Mucosa of rectum (tissue), 2 donors: ENCODE measurements around the gene MFAP2.

ENCODE experiments used
- H3K27ac ChIP-seq, 2 donors: one replicate each; pipeline ENCODE4 v1.7.0; 2013; ENCODE audit warnings: inconsistent platforms in 2 of 2, low read depth in 2 of 2, low read length in 2 of 2
- H3K27me3 ChIP-seq, 2 donors: one replicate each; pipeline ENCODE4 v1.7.0; 2013; ENCODE audit warnings: low read length in 2 of 2; ENCODE audit not compliant: control insufficient read depth in 2 of 2, insufficient read depth in 2 of 2
- H3K36me3 ChIP-seq, 2 donors: one replicate each; pipeline ENCODE4 v1.7.0; 2013; ENCODE audit warnings: low read length in 2 of 2; ENCODE audit not compliant: control insufficient read depth in 2 of 2, insufficient read depth in 2 of 2
- H3K4me1 ChIP-seq, 2 donors: one replicate each; pipeline ENCODE4 v1.7.0; 2013; ENCODE audit warnings: low read length in 2 of 2, mild to moderate bottlenecking in 1 of 2; ENCODE audit not compliant: control insufficient read depth in 2 of 2, insufficient read depth in 2 of 2
- H3K4me3 ChIP-seq, 2 donors: one replicate each; pipeline ENCODE4 v1.7.0; 2013; ENCODE audit warnings: low read length in 2 of 2
- H3K9ac ChIP-seq, 2 donors: one replicate each; pipeline ENCODE4 v1.7.0; 2013; ENCODE audit warnings: low read length in 2 of 2, low read depth in 1 of 2, mild to moderate bottlenecking in 1 of 2
- H3K9me3 ChIP-seq, 2 donors: one replicate each; pipeline ENCODE4 v1.7.0; 2013; ENCODE audit warnings: low read length in 2 of 2; ENCODE audit not compliant: control insufficient read depth in 2 of 2
- donor health status: healthy.
- donor health status: Normal muscosa, but diverticular disease.

MFAP2 gene, protein sequence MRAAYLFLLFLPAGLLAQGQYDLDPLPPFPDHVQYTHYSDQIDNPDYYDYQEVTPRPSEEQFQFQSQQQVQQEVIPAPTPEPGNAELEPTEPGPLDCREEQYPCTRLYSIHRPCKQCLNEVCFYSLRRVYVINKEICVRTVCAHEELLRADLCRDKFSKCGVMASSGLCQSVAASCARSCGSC

DNA sequence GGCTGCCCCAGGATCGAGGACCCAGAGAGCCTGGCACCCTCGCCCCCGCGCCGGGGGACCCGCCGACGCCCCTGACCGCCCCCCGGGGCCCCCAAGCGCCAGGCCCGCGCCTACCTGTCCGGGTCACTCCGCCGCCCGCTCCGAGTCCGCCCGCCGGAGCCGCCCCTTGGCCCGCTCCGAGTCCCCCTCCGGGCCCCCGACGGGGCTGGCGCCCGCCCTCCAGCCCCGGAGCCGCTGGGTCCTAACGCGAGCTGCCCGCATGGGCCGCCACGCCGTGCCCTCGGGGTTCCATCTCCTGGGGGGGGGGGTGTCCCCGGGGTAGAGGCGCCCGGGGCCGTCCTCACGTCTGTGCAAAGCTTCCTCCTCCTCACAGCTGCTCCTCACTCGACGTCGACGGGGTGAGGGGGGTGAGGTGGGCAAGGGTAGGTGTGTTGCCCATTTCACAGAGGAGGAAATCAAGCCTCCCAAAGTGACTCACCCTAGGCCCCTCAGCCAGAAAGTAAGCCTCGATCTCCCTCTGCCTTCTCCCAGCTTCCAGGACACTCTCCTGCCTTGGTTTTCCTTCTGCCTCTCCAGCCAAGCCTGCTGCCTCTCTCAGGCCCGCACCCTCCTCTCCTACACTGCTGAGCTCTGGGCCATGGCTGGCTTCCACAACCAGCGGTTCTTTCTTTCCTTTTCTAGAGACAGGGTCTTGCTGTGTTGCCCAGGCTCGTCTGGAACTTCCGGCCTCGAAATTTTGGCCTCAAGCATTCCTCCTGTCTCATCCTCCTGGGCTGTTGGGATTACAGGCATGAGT is at the start of gene MFAP2:
Gene MFAP2 (minus strand): TSS at position 148 of the 796 bp plus-strand sequence. CDS start 2,347 bp downstream, outside the sequence.
- Histone ChIP-seq H3K27me3 (peaks cover 8 to 12% of the 10 kb centered on the region in 2 donors), H3K9ac (no peak within 1 kb of the TSS), H3K4me3 (peak within 1 kb of the TSS in 1 of 2 donors; percentile 28), H3K4me1 (peaks cover 0 to 9% of the 10 kb centered on the region in 2 donors), H3K9me3 (no peaks in the 10 kb centered on the region), H3K27ac (peak within 1 kb of the TSS in 1 of 2 donors; percentile 38), H3K36me3 (no peaks in the 10 kb centered on the region)

DNA sequence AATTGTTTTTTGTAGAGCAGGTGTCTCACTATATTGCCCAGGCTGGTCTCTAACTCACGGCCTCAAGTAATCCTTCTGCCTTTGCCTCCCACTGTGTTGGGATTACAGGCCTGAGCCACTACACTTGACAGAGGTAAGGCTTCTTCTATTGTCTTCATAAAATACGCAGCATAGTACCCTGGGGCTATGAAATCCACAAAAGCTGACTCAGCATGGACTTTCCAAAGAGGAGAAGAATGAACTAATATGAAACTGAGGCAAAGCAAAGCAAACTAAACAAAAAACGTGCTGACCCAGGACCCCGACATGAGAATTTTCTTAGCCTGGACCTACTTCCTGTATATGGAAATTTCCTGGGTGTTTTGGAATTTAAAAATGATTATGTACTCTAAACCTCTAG is 49.8 kb upstream of the MFAP2 start:
- Histone ChIP-seq H3K27me3 (no peaks in the 10 kb centered on the region), H3K4me1 (no peaks in the 10 kb centered on the region), H3K4me3 (no peak overlapping the region), H3K27ac (no peak overlapping the region), H3K36me3 (peaks cover 55 to 64% of the 10 kb centered on the region in 2 donors), H3K9ac (no peak overlapping the region), H3K9me3 (no peaks in the 10 kb centered on the region)

DNA sequence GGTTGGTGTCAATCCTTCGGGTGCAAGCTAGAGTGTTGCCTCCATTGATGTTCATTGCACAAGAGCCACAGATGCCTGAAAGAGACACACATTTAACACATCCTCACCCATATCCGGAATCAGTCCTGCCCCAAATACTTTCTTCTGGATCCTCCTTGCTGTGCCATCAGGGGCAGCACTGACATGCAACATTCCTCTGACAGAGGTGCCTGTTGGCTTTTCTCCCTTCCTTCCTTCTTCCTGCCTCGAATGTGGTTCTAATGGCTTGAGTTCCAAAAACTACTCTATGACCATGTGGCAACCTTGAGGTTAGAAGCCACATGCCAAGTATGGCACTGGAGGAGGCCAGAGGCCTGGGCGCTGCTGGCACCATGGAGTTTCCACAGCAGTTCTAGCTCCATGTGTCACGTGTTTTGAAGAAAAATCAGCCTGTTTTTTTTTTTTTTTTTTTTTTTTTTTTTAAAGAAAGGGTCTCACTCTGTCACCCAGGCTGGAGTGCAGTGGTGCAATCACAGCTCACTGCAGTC is 48.3 kb upstream of the MFAP2 start:
- H3K9ac ChIP-seq, result no peak overlapping the region
- H3K9me3 ChIP-seq, result no peaks in the 10 kb centered on the region
- H3K27ac ChIP-seq, result no peak overlapping the region
- H3K4me1 ChIP-seq, result no peaks in the 10 kb centered on the region
- H3K27me3 ChIP-seq, result no peaks in the 10 kb centered on the region
- H3K36me3 ChIP-seq, result peaks cover 69 to 75% of the 10 kb centered on the region in 2 donors
- no peak overlapping the region for H3K4me3 ChIP-seq

DNA sequence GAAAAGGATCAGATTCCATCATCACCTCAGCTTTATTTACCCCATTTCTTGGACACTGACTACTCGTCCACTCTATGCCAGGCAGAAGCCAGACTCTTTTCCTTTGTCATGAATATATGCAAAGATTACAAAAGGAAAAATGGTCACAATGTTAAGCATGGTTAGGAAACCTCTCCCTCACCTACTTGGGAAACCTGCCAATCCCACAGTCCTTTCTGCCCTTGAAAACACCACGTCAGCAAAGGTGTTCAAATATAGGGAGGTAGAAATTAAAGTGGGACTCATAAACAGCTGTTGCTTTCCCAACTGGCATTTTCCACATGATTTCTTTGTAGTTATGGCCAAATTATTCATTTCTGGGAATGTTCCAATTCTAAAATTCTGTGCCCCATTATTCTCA is 47.5 kb upstream of the MFAP2 start:
- Histone ChIP-seq H3K27me3 (no peaks in the 10 kb centered on the region), H3K4me3 (no peak overlapping the region), H3K27ac (no peak overlapping the region), H3K9ac (no peak overlapping the region), H3K4me1 (no peaks in the 10 kb centered on the region), H3K36me3 (peaks cover 71 to 75% of the 10 kb centered on the region in 2 donors), H3K9me3 (no peaks in the 10 kb centered on the region)

DNA sequence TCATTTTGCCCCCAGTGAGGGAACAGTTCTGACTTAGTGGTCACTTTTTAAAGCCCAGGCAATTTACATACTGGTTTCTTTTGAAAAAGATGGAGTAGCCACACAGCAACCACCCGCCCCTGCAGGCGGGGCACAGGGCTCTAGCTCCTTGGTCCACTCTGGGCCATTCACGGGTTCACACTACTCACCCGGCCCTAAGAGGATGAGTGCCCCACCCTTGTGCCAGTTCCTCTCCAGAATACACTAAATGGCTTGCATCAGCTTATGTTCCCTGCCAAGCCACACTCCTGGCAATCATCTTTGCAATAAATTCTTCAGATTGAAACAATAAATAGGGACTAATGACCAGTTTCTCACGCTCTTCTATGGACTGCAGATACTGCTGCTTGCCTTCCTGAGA is 47.0 kb upstream of the MFAP2 start:
- no peaks in the 10 kb centered on the region for H3K9me3 ChIP-seq
- H3K4me3 ChIP-seq, result no peak overlapping the region
- no peaks in the 10 kb centered on the region for H3K4me1 ChIP-seq
- no peak overlapping the region for H3K27ac ChIP-seq
- no peaks in the 10 kb centered on the region for H3K27me3 ChIP-seq
- H3K36me3 ChIP-seq, result peaks cover 71 to 75% of the 10 kb centered on the region in 2 donors
- H3K9ac ChIP-seq, result no peak overlapping the region

DNA sequence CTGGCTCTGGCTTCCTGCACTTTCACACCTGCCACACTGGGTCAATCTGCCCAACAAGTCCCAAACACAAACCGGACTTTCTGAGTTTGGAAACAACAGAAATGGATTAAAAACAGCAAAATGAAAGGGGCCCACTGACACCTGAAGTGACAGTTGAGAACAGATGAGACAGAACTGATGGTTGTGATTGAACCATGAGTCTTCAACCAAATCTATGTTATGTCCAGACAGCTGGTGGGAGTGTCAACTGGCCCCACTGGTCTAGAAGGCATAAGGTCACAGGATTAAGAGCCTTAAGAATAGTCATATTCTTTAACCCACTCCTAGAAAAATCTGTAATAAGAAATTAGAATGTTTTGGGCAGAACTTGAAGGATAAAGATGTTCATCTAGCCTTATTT is 44.3 kb upstream of the MFAP2 start:
- Histone ChIP-seq H3K4me3 (no peak overlapping the region), H3K36me3 (peaks cover 83 to 91% of the 10 kb centered on the region in 2 donors), H3K9ac (no peak overlapping the region), H3K27me3 (no peaks in the 10 kb centered on the region), H3K4me1 (no peaks in the 10 kb centered on the region), H3K9me3 (no peaks in the 10 kb centered on the region), H3K27ac (no peak overlapping the region)

DNA sequence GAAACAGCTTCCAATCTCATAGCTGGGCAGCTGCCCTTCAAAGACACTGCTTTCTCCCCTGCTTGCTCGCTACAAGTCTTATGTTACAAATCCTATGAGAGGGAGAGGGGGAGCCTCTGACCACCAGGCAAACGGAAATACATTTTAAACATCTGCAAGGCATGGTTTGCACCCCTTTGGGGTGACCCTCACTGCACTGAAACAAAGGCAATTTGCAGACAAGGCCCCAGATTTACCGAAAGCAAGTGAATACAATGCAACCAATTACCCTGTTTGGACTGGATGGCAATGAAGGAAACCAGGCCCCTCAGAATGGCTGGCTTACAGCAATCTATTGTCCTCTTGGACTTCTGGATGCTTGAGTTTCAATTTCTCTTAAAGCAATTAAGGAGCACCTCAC is 43.2 kb upstream of the MFAP2 start:
- H3K9me3 ChIP-seq, result no peaks in the 10 kb centered on the region
- H3K4me1 ChIP-seq, result no peaks in the 10 kb centered on the region
- no peak overlapping the region for H3K9ac ChIP-seq
- no peak overlapping the region for H3K4me3 ChIP-seq
- H3K36me3 ChIP-seq, result peaks cover 88 to 93% of the 10 kb centered on the region in 2 donors
- no peak overlapping the region for H3K27ac ChIP-seq
- no peaks in the 10 kb centered on the region for H3K27me3 ChIP-seq

DNA sequence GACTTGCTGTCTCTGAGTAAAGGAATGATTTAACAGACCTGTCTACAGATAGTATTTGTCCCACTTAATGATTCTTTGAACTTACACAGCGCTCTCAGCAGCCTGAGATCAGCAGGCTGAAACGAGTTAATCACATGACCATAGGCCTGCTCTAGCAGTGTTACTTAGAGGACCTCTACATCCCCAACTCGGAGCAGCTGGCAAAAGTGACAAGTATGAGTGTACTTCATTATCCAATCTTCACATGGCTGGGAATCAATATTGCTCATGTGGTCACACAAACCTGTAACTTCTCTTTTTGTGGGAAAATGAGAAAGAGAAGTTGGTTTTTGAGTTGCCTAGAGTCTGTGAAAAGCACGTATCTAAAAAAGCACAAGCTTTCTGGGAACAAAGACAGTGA is 42.7 kb upstream of the MFAP2 start:
- H3K27me3 ChIP-seq, result no peaks in the 10 kb centered on the region
- H3K9ac ChIP-seq, result no peak overlapping the region
- peaks cover 88 to 92% of the 10 kb centered on the region in 2 donors for H3K36me3 ChIP-seq
- no peak overlapping the region for H3K4me3 ChIP-seq
- no peaks in the 10 kb centered on the region for H3K4me1 ChIP-seq
- H3K9me3 ChIP-seq, result no peaks in the 10 kb centered on the region
- no peak overlapping the region for H3K27ac ChIP-seq

DNA sequence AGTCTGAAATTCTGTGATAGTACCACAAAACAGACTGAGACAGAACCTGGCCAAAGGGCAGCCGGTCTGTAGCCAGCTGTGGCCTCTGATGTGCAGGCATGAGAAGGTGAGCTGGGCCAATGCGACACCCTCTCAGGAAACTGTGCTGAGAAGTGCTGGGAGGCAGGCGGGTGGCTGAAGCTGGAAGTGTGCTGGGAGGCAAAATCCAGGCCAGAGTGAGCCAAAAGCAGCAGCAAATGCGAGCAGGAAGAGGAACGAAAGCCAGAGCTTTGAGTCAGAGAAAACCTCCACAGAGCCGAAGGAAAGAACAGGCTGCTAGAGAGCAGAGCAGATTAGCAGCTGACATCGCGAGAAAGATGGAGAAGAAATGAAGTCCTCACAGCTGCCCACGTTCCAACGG is 41.5 kb upstream of the MFAP2 start:
- no peak overlapping the region for H3K9ac ChIP-seq
- no peaks in the 10 kb centered on the region for H3K9me3 ChIP-seq
- H3K27me3 ChIP-seq, result no peaks in the 10 kb centered on the region
- no peaks in the 10 kb centered on the region for H3K4me1 ChIP-seq
- no peak overlapping the region for H3K27ac ChIP-seq
- peaks cover 79 to 84% of the 10 kb centered on the region in 2 donors for H3K36me3 ChIP-seq
- no peak overlapping the region for H3K4me3 ChIP-seq

DNA sequence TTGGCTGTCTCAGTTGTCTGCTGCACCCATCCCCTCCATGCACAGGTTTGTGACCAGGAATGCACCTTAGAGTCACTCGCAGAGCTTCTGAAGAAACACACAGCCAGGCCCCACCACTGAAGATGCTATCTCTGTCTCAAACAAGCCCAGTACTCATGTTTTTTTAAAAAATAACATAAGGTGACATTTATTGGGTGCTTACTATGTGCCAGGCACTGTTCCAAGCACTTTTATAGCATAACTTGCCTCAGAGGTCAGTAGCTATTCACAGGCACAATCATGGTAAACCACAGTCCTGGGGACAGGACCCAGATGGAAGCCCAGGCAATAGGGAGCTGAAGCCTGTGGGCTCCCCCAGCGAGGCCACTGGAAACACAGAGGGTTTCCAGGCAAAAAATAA is 40.1 kb upstream of the MFAP2 start:
- H3K36me3 ChIP-seq, result peaks cover 68 to 74% of the 10 kb centered on the region in 2 donors
- no peak overlapping the region for H3K27ac ChIP-seq
- no peak overlapping the region for H3K9ac ChIP-seq

More for the DNA sequence above, 40.1 kb upstream of the MFAP2 start:
- no peaks in the 10 kb centered on the region for H3K4me1 ChIP-seq
- H3K27me3 ChIP-seq, result no peaks in the 10 kb centered on the region
- H3K9me3 ChIP-seq, result no peaks in the 10 kb centered on the region
- H3K4me3 ChIP-seq, result no peak overlapping the region
